ENCODE results near the gene B3GNT7. TPM values are rescaled to one million over a fixed set of nuclear protein-coding genes. Genes with fewer than 3 reads are reported as not detected.

Gene B3GNT7
- total RNA-seq, 1 donor from 2014 or later, result 5.6 TPM

GRCh38 chr2:231422056-231422455 is 26.5 kb downstream of the B3GNT7 start:
- no peaks in the 10 kb centered on the region for H3K27me3 Mint-ChIP-seq (ENCODE audit: low read depth)
- H3K4me3 Mint-ChIP-seq, result no peak overlapping the region
- H3K27ac Mint-ChIP-seq, result no peak overlapping the region
- H3K4me1 Mint-ChIP-seq, result peaks cover 4% of the 10 kb centered on the region
- no peak for DNase-seq (ENCODE audit: low spot score in 2 of 2, unreplicated experiment in 2 of 2)
- no peak for TF ChIP-seq CTCF (IDR thresholded peaks at IDR 0.05; ENCODE audit: unreplicated experiment)
- H3K36me3 Mint-ChIP-seq, result no peaks in the 10 kb centered on the region
- no peaks in the 10 kb centered on the region for H3K9me3 Mint-ChIP-seq

GRCh38 chr2:231423176-231423575 is 27.7 kb downstream of the B3GNT7 start:
- no peak for DNase-seq (ENCODE audit: low spot score in 2 of 2, unreplicated experiment in 2 of 2)
- H3K9me3 Mint-ChIP-seq, result no peaks in the 10 kb centered on the region
- no peak overlapping the region for H3K4me3 Mint-ChIP-seq
- no peaks in the 10 kb centered on the region for H3K27me3 Mint-ChIP-seq (ENCODE audit: low read depth)
- H3K27ac Mint-ChIP-seq, result no peak overlapping the region
- TF ChIP-seq CTCF (IDR thresholded peaks at IDR 0.05; ENCODE audit: unreplicated experiment), result no peak
- H3K36me3 Mint-ChIP-seq, result no peaks in the 10 kb centered on the region
- H3K4me1 Mint-ChIP-seq, result peaks cover 4% of the 10 kb centered on the region

GRCh38 chr2:231425291-231425810 is 29.8 kb downstream of the B3GNT7 start:
- no peak for DNase-seq (ENCODE audit: low spot score in 2 of 2, unreplicated experiment in 2 of 2)
- H3K36me3 Mint-ChIP-seq, result no peaks in the 10 kb centered on the region
- H3K27me3 Mint-ChIP-seq (ENCODE audit: low read depth), result no peaks in the 10 kb centered on the region
- H3K4me1 Mint-ChIP-seq, result peaks cover 4% of the 10 kb centered on the region
- no peak overlapping the region for H3K4me3 Mint-ChIP-seq
- no peaks in the 10 kb centered on the region for H3K9me3 Mint-ChIP-seq
- TF ChIP-seq CTCF (IDR thresholded peaks at IDR 0.05; ENCODE audit: unreplicated experiment), result no peak
- H3K27ac Mint-ChIP-seq, result no peak overlapping the region

GRCh38 chr2:231425811-231426703 is 30.5 kb downstream of the B3GNT7 start:
- no peak overlapping the region for H3K27ac Mint-ChIP-seq
- H3K36me3 Mint-ChIP-seq, result no peaks in the 10 kb centered on the region

GRCh38 chr2:231427116-231427515 is 31.6 kb downstream of the B3GNT7 start:
- H3K4me3 Mint-ChIP-seq, result no peak overlapping the region
- H3K36me3 Mint-ChIP-seq, result peaks cover 4% of the 10 kb centered on the region
- no peaks in the 10 kb centered on the region for H3K4me1 Mint-ChIP-seq
- H3K27me3 Mint-ChIP-seq (ENCODE audit: low read depth), result no peaks in the 10 kb centered on the region
- TF ChIP-seq CTCF (IDR thresholded peaks at IDR 0.05; ENCODE audit: unreplicated experiment), result no peak
- no peak overlapping the region for H3K27ac Mint-ChIP-seq
- peaks cover 13% of the 10 kb centered on the region for H3K9me3 Mint-ChIP-seq
- no peak for DNase-seq (ENCODE audit: low spot score in 2 of 2, unreplicated experiment in 2 of 2)

More at GRCh38 chr2:231425811-231426703, 30.5 kb downstream of the B3GNT7 start:
- DNase-seq (ENCODE audit: low spot score in 2 of 2, unreplicated experiment in 2 of 2), result no peak
- peaks cover 2% of the 10 kb centered on the region for H3K9me3 Mint-ChIP-seq
- H3K27me3 Mint-ChIP-seq (ENCODE audit: low read depth), result no peaks in the 10 kb centered on the region
- TF ChIP-seq CTCF (IDR thresholded peaks at IDR 0.05; ENCODE audit: unreplicated experiment), result no peak
- H3K4me3 Mint-ChIP-seq, result no peak overlapping the region
- peaks cover 4% of the 10 kb centered on the region for H3K4me1 Mint-ChIP-seq

Data from mesothelial cell of epicardium (in vitro differentiated cells).